ENCODE measurements around the gene FHAD1.

DNA sequence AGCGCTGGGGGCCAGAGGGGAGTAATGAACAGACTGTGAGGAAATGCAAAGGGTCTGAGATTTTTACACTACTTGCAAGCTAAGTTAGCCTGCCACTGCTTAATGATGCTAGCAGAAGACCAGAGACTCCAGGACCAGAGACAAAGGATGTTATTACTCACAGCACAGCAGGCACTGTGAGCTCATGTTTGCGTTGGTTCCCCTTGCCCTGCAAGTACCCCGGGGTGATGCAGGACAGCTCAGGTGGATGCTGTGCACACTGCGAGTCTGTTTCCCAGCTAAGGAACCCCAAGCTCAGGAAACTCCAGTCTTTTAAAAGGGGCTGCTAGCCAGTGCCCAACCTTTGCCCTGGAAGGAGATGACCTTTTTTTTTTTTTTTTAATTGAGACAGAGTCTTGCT lies 1.2 kb downstream of the FHAD1 start:
- TF ChIP-seq PRMT3 (CRISPR knock-in tag; IDR thresholded peaks at IDR 0.05; ENCODE audit: borderline replicate concordance, low read depth) = no peak
- TF ChIP-seq, protein P1, sequence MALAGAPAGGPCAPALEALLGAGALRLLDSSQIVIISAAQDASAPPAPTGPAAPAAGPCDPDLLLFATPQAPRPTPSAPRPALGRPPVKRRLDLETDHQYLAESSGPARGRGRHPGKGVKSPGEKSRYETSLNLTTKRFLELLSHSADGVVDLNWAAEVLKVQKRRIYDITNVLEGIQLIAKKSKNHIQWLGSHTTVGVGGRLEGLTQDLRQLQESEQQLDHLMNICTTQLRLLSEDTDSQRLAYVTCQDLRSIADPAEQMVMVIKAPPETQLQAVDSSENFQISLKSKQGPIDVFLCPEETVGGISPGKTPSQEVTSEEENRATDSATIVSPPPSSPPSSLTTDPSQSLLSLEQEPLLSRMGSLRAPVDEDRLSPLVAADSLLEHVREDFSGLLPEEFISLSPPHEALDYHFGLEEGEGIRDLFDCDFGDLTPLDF (CRISPR knock-in tag; IDR thresholded peaks at IDR 0.05) = no peak
- TF ChIP-seq, protein P2, sequence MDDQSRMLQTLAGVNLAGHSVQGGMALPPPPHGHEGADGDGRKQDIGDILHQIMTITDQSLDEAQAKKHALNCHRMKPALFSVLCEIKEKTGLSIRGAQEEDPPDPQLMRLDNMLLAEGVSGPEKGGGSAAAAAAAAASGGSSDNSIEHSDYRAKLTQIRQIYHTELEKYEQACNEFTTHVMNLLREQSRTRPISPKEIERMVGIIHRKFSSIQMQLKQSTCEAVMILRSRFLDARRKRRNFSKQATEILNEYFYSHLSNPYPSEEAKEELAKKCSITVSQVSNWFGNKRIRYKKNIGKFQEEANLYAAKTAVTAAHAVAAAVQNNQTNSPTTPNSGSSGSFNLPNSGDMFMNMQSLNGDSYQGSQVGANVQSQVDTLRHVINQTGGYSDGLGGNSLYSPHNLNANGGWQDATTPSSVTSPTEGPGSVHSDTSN (CRISPR knock-in tag; IDR thresholded peaks at IDR 0.05; ENCODE audit: borderline replicate concordance) = no peak
- no peak for TF ChIP-seq DMAP1 (CRISPR knock-in tag; IDR thresholded peaks at IDR 0.05)
- TF ChIP-seq, protein P3, sequence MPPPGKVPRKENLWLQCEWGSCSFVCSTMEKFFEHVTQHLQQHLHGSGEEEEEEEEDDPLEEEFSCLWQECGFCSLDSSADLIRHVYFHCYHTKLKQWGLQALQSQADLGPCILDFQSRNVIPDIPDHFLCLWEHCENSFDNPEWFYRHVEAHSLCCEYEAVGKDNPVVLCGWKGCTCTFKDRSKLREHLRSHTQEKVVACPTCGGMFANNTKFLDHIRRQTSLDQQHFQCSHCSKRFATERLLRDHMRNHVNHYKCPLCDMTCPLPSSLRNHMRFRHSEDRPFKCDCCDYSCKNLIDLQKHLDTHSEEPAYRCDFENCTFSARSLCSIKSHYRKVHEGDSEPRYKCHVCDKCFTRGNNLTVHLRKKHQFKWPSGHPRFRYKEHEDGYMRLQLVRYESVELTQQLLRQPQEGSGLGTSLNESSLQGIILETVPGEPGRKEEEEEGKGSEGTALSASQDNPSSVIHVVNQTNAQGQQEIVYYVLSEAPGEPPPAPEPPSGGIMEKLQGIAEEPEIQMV (CRISPR knock-in tag; IDR thresholded peaks at IDR 0.05; ENCODE audit: low read depth) = no peak
- no peak for TF ChIP-seq BCL6 (CRISPR knock-in tag; IDR thresholded peaks at IDR 0.05)
- no peak for TF ChIP-seq IRF2 (CRISPR knock-in tag; IDR thresholded peaks at IDR 0.05)
- TF ChIP-seq CBX5 (CRISPR knock-in tag; IDR thresholded peaks at IDR 0.05; ENCODE audit: borderline replicate concordance) = no peak
- no peak for TF ChIP-seq AGO1 (IDR thresholded peaks at IDR 0.05; ENCODE audit: low read depth, low read length, poor library complexity, severe bottlenecking)
- no peak for TF ChIP-seq GABPB1 (CRISPR knock-in tag; IDR thresholded peaks at IDR 0.05)
- TF ChIP-seq SMAD1 (CRISPR knock-in tag; IDR thresholded peaks at IDR 0.05; ENCODE audit: borderline replicate concordance, low read depth) = no peak
- TF ChIP-seq POLR2AphosphoS5 (IDR thresholded peaks at IDR 0.05; ENCODE audit: low read depth, low read length) = no peak

All from HepG2 (cell line).